Ovary (tissue), 9 donors: ENCODE data around the gene DXO. TPM values are rescaled to one million over a fixed set of nuclear protein-coding genes. Genes with fewer than 3 reads are reported as not detected.

ENCODE experiments used
- DNase-seq, 5 donors: peaks; one replicate each; pipeline ENCODE4 v3.0.0-alpha.2; 2019 to 2020
- H3K27ac ChIP-seq, 2 donors: fragments of 200-600 bp; one replicate each; pipeline versions ENCODE4 v1.5.1 to v1.8.0; 2019 to 2022
- H3K27me3 ChIP-seq: fragments of 200-600 bp; one replicate; pipeline ENCODE4 v1.8.0; 2022
- H3K36me3 ChIP-seq: fragments of 200-600 bp; sonication (generic); one replicate; pipeline ENCODE4 v1.5.1; 2019
- H3K4me1 ChIP-seq: one replicate; pipeline ENCODE4 v1.8.1; 2013; ENCODE audit warnings: mild to moderate bottlenecking, moderate library complexity; ENCODE audit not compliant: insufficient read depth
- H3K4me3 ChIP-seq: fragments of 200-600 bp; sonication (generic); one replicate; pipeline ENCODE4 v1.5.1; 2017
- H3K9me3 ChIP-seq, 2 donors: fragments of 200-600 bp in 1 of 2; sonication (generic) in 1 of 2; one replicate each; pipeline versions ENCODE4 v1.5.1 to v1.8.1; 2013 to 2019; ENCODE audit warnings: mild to moderate bottlenecking in 1 of 2, moderate library complexity in 1 of 2
- CTCF ChIP-seq, 3 donors: fragments of 450-650 bp in 2 of 3; fragments of 200-600 bp in 1 of 3; IDR thresholded peaks; one replicate each; pipeline versions ENCODE4 v1.5.1 to v1.8.0; 2016 to 2022; ENCODE audit warnings: antibody characterized with exemption in 3 of 3, mild to moderate bottlenecking in 1 of 3
- EP300 ChIP-seq: sonication (generic); formaldehyde crosslinking; IDR thresholded peaks from one replicate; pipeline ENCODE4 v1.6.1; 2017; ENCODE audit warnings: antibody characterized with exemption
- POLR2A ChIP-seq: fragments of 450-650 bp; IDR thresholded peaks from one replicate; pipeline ENCODE4 v1.6.1; 2017; ENCODE audit warnings: antibody characterized with exemption, mild to moderate bottlenecking, moderate library complexity
- WGBS, 3 donors: extraction: QIAGEN DNeasy Blood & Tissue Kit in 1 of 3; methylation state at CpG; one replicate each; pipeline versions ENCODE4 v1.1.5 to v1.1.7; 2013 to 2017; 5-methylcytosine and 5-hydroxymethylcytosine counted together
- intact Hi-C, 4 donors: fragments of 100-400 bp; cut with DNase I; formaldehyde crosslinking; loops; one replicate each; pipeline versions ENCODE4 v1.11.0 to v1.15.1; 2022 to 2023
- polyA plus RNA-seq, 2 donors: library from polyadenylated mRNA; stranded (reverse); fragments of 200-250 nt in 1 of 2; fragments of 350-450 nt in 1 of 2; fragmentation: Illumina TruSeq in 1 of 2; extraction: RNeasy Lipid Tissue Mini Kit (QIAGEN cat#74804) in 1 of 2; gene quantifications; one replicate each; pipeline ENCODE4 v1.2.3, GENCODE V29; 2013 to 2014
- total RNA-seq, 7 donors: library from RNA; depleted of rRNA in 2 of 7; stranded (reverse); fragments of >200 nt in 2 of 7; fragmentation: NEBNext Ultra II Directional in 3 of 7; extraction: Animal tissue kit (Norgen Biotek cat#: 25700) in 3 of 7; gene quantifications; one replicate each; pipeline versions ENCODE4 v1.1.0 to v1.2.4, GENCODE V29; 2016 to 2023
- donor health status: DM: no; HTN: no; CAD: no; lungs with moderate emphysema.
- donor health status: DM: no; HTN: no; CAD: no.
- donor health status: Bipolar disorder and iron deficiency.
- donor health status: DM: yes; HTN: yes; CAD: no.
- donor health status: DM: no; HTN: no; CAD: no.
- donor health status: DM: yes; HTN: yes; CAD: no.

The DXO gene
- total and polyA plus RNA-seq, 9 donors: 11.7 to 42.8 (median 26.7) TPM

GRCh38 chr6:31945507-31946369, 26.2 kb downstream of the DXO start, which contains the start of gene CFB:
Gene CFB, plus strand, starts transcription at chr6:31946095. Its CDS starts 127 bp downstream, at chr6:31946222.
- DNase-seq: peak; percentile 77 to 90 (median 82)
- H3K27me3 ChIP-seq: no peaks in the 10 kb centered on the region
- peaks cover 6% of the 10 kb centered on the region for H3K4me1 ChIP-seq
- H3K9me3 ChIP-seq: no peaks in the 10 kb centered on the region
- peak within 1 kb of the TSS; percentile 9 to 75 for H3K27ac ChIP-seq
- H3K36me3 ChIP-seq: no peaks in the 10 kb centered on the region
- TF ChIP-seq EP300 (peak; percentile 37), POLR2A (no peak), CTCF (IDR thresholded peaks at IDR 0.05) (no peak)
- 28 to 38% (median 33%) methylated on average over 11 of the region's 11 CpGs for whole genome bisulfite sequencing, 3 donors
- intact Hi-C loops: loop anchor here in 1 of 4 donors (10.0 kb wide), 1 partner anchor 1339 kb away; the partner anchor contains the start of genes PFDN6 and WDR46
- peak within 1 kb of the TSS; percentile 23 for H3K4me3 ChIP-seq

GRCh38 chr6:31945154-31945506, 26.8 kb downstream of the DXO start:
- 67 to 74% (median 68%) methylated on average over 9 of the region's 9 CpGs for WGBS, 3 donors
- no peaks in the 10 kb centered on the region for H3K27me3 ChIP-seq
- H3K27ac ChIP-seq: peak overlapping the region; percentile 9 to 75
- DNase-seq: no peak
- no peaks in the 10 kb centered on the region for H3K36me3 ChIP-seq
- no peak for TF ChIP-seq EP300
- TF ChIP-seq CTCF (IDR thresholded peaks at IDR 0.05): no peak
- no peak for TF ChIP-seq POLR2A
- H3K4me3 ChIP-seq: peak overlapping the region; percentile 23
- H3K9me3 ChIP-seq: no peaks in the 10 kb centered on the region
- peaks cover 7% of the 10 kb centered on the region for H3K4me1 ChIP-seq
- intact Hi-C loops: loop anchor here in 1 of 4 donors (10.0 kb wide), 1 partner anchor 1340 kb away; the partner anchor contains the start of genes PFDN6 and WDR46

GRCh38 chr6:31943742-31944141, 28.2 kb downstream of the DXO start:
- intact Hi-C loops: loop anchor here in 1 of 4 donors (10.0 kb wide), 1 partner anchor 1341 kb away; the partner anchor contains the start of genes PFDN6 and WDR46
- Histone ChIP-seq H3K9me3 (no peaks in the 10 kb centered on the region), H3K4me1 (peaks cover 7% of the 10 kb centered on the region), H3K36me3 (no peaks in the 10 kb centered on the region), H3K4me3 (no peak overlapping the region), H3K27ac (no peak overlapping the region), H3K27me3 (no peaks in the 10 kb centered on the region)
- no peak for DNase-seq
- TF ChIP-seq POLR2A (no peak), CTCF (IDR thresholded peaks at IDR 0.05) (no peak), EP300 (no peak)
- 84 to 88% (median 87%) methylated on average over 3 of the region's 3 CpGs for WGBS, 3 donors

GRCh38 chr6:31940256-31940664, 31.7 kb downstream of the DXO start:
- Histone ChIP-seq H3K27me3 (no peaks in the 10 kb centered on the region), H3K4me3 (no peak overlapping the region), H3K27ac (no peak overlapping the region), H3K36me3 (no peaks in the 10 kb centered on the region), H3K9me3 (no peaks in the 10 kb centered on the region), H3K4me1 (peaks cover 4% of the 10 kb centered on the region)
- no peak for TF ChIP-seq EP300
- TF ChIP-seq POLR2A: no peak
- TF ChIP-seq CTCF (IDR thresholded peaks at IDR 0.05): no peak
- intact Hi-C loops: loop anchor here in 1 of 4 donors (10.0 kb wide), 1 partner anchor 1345 kb away; the partner anchor contains the start of genes PFDN6 and WDR46
- no peak for DNase-seq
- 2 to 10% (median 4%) methylated on average over 6 of the region's 6 CpGs for WGBS, 3 donors
